Superior temporal gyrus (tissue), 1 donor: ENCODE data around the gene ERC2.

Source experiments
- DNase-seq: peaks from one replicate; pipeline ENCODE4 v3.0.0-alpha.2; 2016; ENCODE audit errors: extremely low spot score

The ERC2 gene

GRCh38 chr3:56001537-56001936, 466.7 kb downstream of the ERC2 start:
- no peak for DNase-seq

DNA sequence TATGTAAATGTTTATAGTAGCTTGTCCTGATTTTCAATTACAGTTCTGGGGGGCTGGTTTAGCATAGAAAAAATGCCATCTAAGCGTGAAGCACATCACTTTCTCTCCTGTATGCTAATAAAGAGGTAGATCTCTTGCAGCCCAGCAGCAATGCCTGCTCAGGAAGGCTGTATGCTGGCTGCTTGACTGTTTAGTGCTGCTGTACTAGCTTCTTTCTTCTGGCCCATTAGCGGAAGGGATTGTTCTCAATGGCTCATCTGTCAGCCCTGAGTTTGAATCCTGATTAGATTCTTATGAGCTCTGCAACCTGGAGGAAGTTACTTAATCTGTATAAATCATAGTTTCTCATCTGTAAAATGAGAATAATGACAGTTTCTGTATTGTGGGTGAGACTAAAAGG, 478.9 kb downstream of the ERC2 start:
- DNase-seq: no peak

DNA sequence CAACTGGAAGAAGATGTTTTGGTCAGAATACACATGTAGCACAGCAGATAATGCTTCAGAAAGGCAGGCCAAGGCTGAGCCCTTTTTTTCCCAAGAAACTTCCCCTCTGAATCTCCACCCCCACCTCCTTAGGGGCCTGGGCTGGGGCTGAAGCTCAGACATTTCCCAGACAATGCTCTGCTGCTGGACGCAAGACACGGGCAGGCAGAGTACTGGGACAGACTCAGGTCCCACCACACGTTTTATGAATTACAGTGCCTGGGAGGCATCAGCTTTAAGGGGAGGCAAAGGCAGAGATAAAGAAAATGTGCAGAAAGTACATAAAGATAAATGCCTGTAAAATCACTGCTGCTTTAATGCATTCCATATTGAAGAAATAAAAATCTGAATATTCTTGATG, 479.4 kb downstream of the ERC2 start:
- no peak for DNase-seq

DNA sequence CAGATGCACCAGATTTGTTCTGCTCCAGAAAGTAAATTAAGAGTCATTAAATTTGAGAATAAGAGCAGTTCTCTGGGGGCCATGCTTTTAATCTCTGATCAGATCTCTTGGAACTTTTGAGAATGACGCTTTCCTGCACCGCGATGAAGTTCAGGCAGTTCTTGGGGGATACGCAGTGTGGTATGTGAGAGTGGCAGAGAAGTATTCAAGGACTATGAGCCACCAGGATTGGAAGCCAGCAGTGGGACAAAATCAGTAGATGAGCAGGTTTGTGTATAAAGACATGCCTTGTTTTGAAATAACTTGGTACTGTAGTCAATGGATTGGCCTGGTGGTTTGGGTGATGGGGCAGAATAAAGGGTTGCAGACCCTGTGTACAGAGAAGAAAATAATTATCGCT, 483.6 kb downstream of the ERC2 start:
- no peak for DNase-seq

DNA sequence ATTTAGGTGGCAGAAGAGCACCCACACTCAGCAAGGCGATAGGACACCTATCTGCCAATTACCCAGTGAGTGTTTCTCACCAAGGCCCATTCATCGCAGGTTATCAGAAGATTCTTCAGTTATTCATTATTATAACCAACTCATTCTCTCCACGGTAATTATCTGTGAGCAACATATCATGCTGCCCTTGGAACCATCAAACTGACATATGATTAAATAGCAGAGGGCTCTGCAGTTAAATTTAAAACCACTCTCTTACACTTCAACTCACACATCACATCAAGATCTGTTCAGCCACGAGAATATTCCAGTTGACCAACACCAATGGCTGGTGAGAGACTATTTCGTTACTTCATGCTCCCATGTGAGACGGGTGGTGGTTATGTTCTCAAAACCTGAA, 489.3 kb downstream of the ERC2 start:
- no peak for DNase-seq

GRCh38 chr3:55974421-55975165, 493.7 kb downstream of the ERC2 start:
- no peak for DNase-seq

- DNase-seq: no peak
Observed at GRCh38 chr3:55969634-55970033, 498.6 kb downstream of the ERC2 start.

DNA sequence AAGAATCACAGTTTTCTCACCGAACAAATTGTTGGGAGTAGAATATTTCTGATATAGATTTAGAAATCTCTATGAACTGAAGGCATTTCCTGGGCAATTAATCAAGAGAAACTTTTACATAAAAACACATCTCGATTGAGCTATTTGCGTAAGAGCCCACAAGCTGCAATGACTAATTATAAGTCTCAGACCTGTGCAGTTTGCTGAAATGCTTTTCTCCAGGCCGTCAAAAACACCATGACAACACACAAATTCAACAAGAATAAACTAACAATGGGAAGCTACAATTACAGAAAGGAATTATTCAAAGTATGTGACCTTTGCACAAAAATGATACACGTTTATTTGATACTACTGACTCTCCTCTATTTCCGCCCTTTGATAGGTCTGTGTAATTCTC, 499.9 kb downstream of the ERC2 start:
- no peak for DNase-seq

- no peak for DNase-seq
Observed at GRCh38 chr3:55966566-55966965, 501.7 kb downstream of the ERC2 start.

- DNase-seq: no peak
Observed at GRCh38 chr3:55965776-55966175, 502.5 kb downstream of the ERC2 start.

DNA sequence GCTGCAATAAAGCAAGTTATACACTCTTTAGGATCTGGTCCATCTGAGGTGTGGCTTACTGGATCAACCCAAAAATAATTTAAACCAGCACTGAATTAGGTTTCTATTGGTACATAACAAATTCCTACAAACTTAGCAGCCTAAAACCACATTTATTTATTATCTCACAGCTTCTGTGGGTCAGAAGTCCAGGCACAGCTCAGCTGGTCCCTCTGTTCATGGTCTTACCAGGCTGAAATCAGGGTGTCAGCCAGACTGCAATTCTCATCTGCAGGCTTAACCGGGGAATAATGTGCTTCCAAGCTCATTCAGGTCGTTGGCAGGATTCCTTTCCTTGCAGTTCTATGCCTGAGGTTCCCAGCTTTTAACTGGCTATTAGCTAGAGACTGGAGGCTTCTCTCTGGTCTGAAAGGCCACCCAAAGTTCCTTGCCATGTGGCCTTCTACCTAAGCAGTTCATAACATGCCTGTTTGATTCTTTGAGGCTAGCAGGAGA, 503.7 kb downstream of the ERC2 start:
- DNase-seq: no peak

- DNase-seq: no peak
Observed at GRCh38 chr3:55963601-55964000, 504.7 kb downstream of the ERC2 start.

DNA sequence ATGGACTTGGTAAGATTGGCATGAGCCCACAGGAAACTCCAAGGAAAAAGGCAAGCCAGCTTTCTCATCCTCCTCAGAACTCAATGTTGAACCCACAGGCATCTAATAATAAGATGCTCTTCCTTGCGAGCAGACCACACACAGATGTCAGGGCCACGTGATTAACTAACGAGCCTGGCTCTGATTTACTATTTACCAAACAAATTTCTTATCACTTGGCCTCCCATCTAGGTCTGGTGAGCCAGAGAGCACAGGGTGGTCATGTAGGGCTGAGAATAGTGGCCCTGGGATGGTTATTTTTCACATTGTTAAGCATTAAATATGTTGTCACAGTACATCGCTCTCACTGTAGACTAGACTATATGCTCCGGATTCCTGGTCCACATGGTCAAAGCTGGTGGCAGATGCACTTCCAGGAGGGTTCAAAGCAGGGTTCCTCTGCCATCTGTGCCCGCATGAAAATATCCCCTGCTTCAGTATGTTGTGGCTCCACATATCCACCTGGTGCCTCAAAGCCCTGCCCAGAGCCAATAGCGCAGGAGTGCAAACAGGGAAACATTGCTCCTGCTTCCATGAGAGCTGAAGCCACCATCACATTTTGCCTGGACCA, 508.7 kb downstream of the ERC2 start:
- DNase-seq: no peak

DNA sequence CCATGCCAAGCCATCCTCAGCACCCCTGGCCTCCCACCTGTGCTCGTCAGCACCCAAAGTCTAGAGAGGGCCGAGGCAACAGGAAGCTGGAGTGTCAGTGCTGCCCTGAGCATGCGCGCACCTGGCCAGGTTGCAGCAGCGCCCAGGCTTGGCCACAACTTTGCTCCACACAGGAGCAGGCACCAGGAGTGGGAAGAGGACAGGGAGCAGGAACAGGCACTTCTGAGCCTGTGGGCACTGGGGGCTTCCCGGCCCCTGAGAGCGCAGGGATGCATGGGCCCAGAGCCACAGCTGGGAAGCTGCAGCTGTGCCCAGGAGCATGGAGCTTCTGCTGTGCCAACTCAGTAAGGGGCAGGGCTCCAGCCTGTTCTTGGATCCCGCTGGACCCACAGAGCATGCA, 509.7 kb downstream of the ERC2 start:
- no peak for DNase-seq

DNA sequence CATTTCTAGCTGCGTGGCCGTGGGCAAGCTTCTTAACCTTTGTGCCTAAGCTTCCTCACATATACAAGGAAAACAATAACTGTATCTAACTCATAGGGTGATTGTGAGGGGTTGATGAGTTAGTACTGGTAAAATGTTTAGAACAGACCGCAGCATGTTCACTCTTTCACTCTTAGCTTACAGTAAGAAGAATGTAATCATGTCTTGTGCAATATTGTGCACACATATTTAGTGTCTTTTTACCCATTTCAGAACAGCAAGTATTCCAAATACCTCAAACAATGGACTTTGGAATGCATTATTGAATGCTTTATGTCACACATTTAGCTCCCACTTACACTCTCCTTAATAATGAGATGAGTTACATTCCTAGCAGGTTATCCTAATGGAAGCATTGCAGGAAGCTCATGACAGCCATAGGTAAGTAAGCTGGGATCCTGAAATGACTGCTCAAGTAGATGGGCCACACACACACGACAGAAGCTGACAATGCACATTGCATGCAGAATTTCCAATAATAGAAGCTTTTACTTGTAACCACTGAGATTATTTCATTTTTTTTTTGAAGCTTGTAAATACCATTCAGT, 512.3 kb downstream of the ERC2 start:
- DNase-seq: no peak

DNA sequence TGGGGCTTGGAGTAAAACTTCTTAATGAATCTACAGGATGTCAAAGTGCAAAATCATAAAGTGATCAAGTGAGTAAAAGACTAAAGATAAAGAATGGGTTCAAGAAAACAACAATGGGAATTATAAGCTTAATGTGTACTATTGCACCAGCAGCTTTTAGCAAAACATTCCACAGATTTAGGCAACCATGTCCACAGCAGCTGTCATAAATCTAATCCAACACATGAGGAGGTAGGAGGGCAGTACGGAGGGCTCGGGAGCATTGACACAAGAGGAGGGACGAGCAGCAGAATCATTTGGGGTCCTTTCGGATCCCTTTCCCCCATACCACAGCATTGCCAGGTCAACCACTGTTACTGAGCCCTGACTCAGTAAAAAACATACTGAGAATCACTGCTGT, 516.9 kb downstream of the ERC2 start:
- no peak for DNase-seq

GRCh38 chr3:55947406-55947805, 520.9 kb downstream of the ERC2 start:
- no peak for DNase-seq

GRCh38 chr3:55946574-55947160, 521.6 kb downstream of the ERC2 start:
- DNase-seq: no peak

DNA sequence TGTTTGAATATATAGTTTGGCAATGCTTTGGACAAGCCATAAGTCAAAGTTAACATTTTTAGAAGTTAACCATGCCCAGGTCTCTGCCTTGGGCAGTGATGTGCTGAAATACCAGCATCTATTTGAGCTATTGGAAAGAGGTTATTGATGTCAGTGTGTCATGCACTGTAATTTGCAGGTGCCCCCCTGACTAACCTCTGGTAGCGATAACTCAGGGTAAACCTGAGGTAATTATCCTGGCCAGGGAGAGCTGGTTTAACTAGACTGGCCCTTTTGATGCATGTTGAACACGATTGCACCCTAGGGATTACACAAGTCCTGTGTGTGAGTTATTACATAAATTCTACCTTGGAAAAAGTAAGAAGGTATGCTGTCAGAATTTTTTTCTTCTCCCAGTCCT, 525.4 kb downstream of the ERC2 start:
- DNase-seq: no peak

- no peak for DNase-seq
Observed at GRCh38 chr3:55939287-55939686, 529.0 kb downstream of the ERC2 start.

DNA sequence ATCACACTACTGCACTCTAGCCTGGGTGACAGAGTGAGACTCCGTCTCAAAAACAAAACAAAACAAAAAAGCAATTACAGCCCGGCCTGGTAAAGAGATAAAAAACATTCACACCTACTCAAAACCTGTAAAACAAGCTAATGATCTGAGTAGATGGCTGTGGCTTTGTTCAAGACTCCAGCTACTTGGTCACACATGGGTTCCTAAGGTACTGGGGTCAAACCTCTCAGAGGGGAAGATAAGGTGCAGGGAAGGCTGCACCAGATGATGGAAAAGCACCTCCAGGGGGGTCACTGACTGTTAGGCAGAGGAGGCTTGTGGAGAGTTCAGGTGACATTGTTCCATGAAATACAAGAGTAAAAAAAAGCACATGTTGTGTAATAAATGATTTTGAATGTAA, 531.0 kb downstream of the ERC2 start:
- DNase-seq: no peak

GRCh38 chr3:55936549-55937052, 531.7 kb downstream of the ERC2 start:
- no peak for DNase-seq

DNA sequence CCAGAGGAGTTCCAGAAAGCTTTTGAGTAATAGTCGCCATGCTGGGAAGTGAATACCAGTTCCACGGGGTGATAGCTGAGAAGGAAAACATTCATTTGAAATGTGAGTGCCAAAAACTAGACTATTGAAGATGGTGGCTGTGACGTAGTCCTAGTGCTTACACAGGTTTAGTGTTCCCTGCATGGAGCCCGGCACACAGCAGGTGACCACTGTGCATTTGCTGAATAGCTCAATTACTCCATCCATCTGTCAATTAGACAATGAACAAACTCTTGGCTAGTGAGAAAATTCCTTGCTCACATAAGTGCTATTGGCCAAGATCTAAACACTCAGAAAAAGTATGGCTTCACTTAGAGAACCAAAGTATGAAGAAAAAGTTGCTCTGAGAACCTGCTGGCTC, 533.0 kb downstream of the ERC2 start:
- no peak for DNase-seq
